IMR-90 (cell line): ENCODE results near the gene CLASP1. TPM values are rescaled to one million over a fixed set of nuclear protein-coding genes. Genes with fewer than 3 reads are reported as not detected.

Source experiments
- ATAC-seq: fragments of 200-7000 bp; cut with Tn5 transposase; 2 replicates; pipeline ENCODE4 v1.9.1; 2020; ENCODE audit warnings: low read depth, mild to moderate bottlenecking, moderate library complexity
- BruUV-seq: library from RNA; stranded (reverse); fragments of 400-500 nt; replicated peaks from 2 replicates; lab custom pipeline; 2021; lab: Mats Ljungman, UMichigan
- CTCF ChIA-PET: fragments of 300-600 bp; formaldehyde crosslinking; extraction: SDS; loops from one replicate; lab custom pipeline; 2021; ENCODE audit warnings: antibody characterized with exemption; lab: Yijun Ruan, JAX
- POLR2A ChIA-PET: fragments of 300-600 bp; sonication (Branson Sonifier 250); formaldehyde crosslinking; loops from one replicate; lab custom pipeline; 2022; ENCODE audit warnings: antibody characterized with exemption; ENCODE audit not compliant: unreplicated experiment; lab: Charles Lee
- DNase-seq: peaks from one replicate; pipeline ENCODE4 v3.0.0; 2013
- H2AFZ ChIP-seq: replicated peaks from 2 replicates; pipeline ENCODE3; 2013; ENCODE audit warnings: low read length, mild to moderate bottlenecking; ENCODE audit not compliant: poor library complexity
- H2AK5ac ChIP-seq: 2 replicates; pipeline ENCODE4 v1.6.1; 2013; ENCODE audit warnings: low read depth, low read length, inconsistent platforms
- H2AK9ac ChIP-seq: replicated peaks from 2 replicates; pipeline ENCODE3; 2013; ENCODE audit warnings: mild to moderate bottlenecking, low read depth, low read length, moderate library complexity; ENCODE audit not compliant: poor library complexity
- H2BK120ac ChIP-seq: 2 replicates; pipeline ENCODE4 v1.6.1; 2013; ENCODE audit warnings: low read depth, low read length, inconsistent platforms
- H2BK15ac ChIP-seq: 3 replicates; pipeline ENCODE4 v1.6.1; 2013; ENCODE audit warnings: low read depth, low read length, inconsistent platforms
- H2BK20ac ChIP-seq: 2 replicates; pipeline ENCODE4 v1.6.1; 2013; ENCODE audit warnings: low read depth, mild to moderate bottlenecking, inconsistent platforms, low read length, moderate library complexity
- H2BK5ac ChIP-seq: 2 replicates; pipeline ENCODE4 v1.6.1; 2013; ENCODE audit warnings: mild to moderate bottlenecking, low read depth, low read length, inconsistent platforms; ENCODE audit not compliant: poor library complexity, severe bottlenecking
- H3K14ac ChIP-seq: replicated peaks from 2 replicates; pipeline ENCODE4 v1.6.1; 2013; ENCODE audit warnings: low read depth, low read length, inconsistent platforms
- H3K18ac ChIP-seq: 2 replicates; pipeline ENCODE4 v1.6.1; 2013; ENCODE audit warnings: low read depth, low read length, control low read depth
- H3K23ac ChIP-seq: 2 replicates; pipeline ENCODE4 v1.6.1; 2013; ENCODE audit warnings: low read depth, low read length, inconsistent platforms
- H3K27ac ChIP-seq: 2 replicates; pipeline ENCODE4 v1.5.1; 2013; ENCODE audit warnings: mild to moderate bottlenecking, control low read depth, low read length; ENCODE audit not compliant: insufficient read depth
- H3K27me3 ChIP-seq: 2 replicates; pipeline ENCODE4 v1.6.1; 2013; ENCODE audit warnings: low read length; ENCODE audit not compliant: control insufficient read depth, insufficient read depth
- H3K36me3 ChIP-seq: 2 replicates; pipeline ENCODE4 v1.6.1; 2013; ENCODE audit warnings: low read length, mixed read lengths; ENCODE audit not compliant: control insufficient read depth, insufficient read depth
- H3K4ac ChIP-seq: 2 replicates; pipeline ENCODE4 v1.6.1; 2013; ENCODE audit warnings: low read depth, low read length, inconsistent platforms
- H3K4me1 ChIP-seq: 2 replicates; pipeline ENCODE4 v1.6.1; 2013; ENCODE audit warnings: low read length, mixed read lengths; ENCODE audit not compliant: control insufficient read depth, insufficient read depth
- H3K4me2 ChIP-seq: 2 replicates; pipeline ENCODE4 v1.6.1; 2013; ENCODE audit warnings: low read depth, mild to moderate bottlenecking, control low read depth, low read length, moderate library complexity
- H3K4me3 ChIP-seq: 2 replicates; pipeline ENCODE4 v1.5.1; 2013; ENCODE audit warnings: low read depth, mild to moderate bottlenecking, control low read depth, low read length, moderate library complexity; ENCODE audit not compliant: insufficient read depth
- H3K56ac ChIP-seq: 2 replicates; pipeline ENCODE4 v1.6.1; 2013; ENCODE audit warnings: low read length, inconsistent platforms; ENCODE audit not compliant: insufficient read depth; ENCODE audit errors: extremely low read depth
- H3K79me1 ChIP-seq, 2 experiments: 2 replicates each; pipeline ENCODE4 v1.6.1; 2013; ENCODE audit warnings: low read length in 2 of 2, inconsistent platforms in 1 of 2, low read depth in 1 of 2
- H3K9ac ChIP-seq: 2 replicates; pipeline ENCODE4 v1.6.1; 2013; ENCODE audit warnings: low read depth, low read length, control low read depth
- H3K9me1 ChIP-seq: 2 replicates; pipeline ENCODE4 v1.6.1; 2013; ENCODE audit warnings: low read length, inconsistent platforms; ENCODE audit not compliant: insufficient read depth
- H3K9me3 ChIP-seq: 2 replicates; pipeline ENCODE4 v1.6.1; 2013; ENCODE audit warnings: low read length; ENCODE audit not compliant: control insufficient read depth, insufficient read depth
- H4K20me1 ChIP-seq: 2 replicates; pipeline ENCODE4 v1.6.1; 2013; ENCODE audit warnings: low read length, inconsistent platforms; ENCODE audit not compliant: insufficient read depth
- H4K5ac ChIP-seq: 2 replicates; pipeline ENCODE4 v1.6.1; 2013; ENCODE audit warnings: mild to moderate bottlenecking, low read depth, low read length, control low read depth
- H4K8ac ChIP-seq, 2 experiments: 2 replicates each; pipeline ENCODE4 v1.6.1; 2013; ENCODE audit warnings: low read depth in 2 of 2, low read length in 2 of 2, control low read depth in 1 of 2, inconsistent platforms in 1 of 2
- H4K91ac ChIP-seq: 2 replicates; pipeline ENCODE4 v1.6.1; 2013; ENCODE audit warnings: low read depth, low read length, inconsistent platforms; ENCODE audit not compliant: insufficient read depth
- CEBPB ChIP-seq: IDR thresholded peaks from 2 replicates; pipeline ENCODE4 v1.6.1; 2012; ENCODE audit warnings: low read depth, low read length, improper control_type of control experiment
- CHD1 ChIP-seq: IDR thresholded peaks from 2 replicates; pipeline ENCODE4 v1.6.1; 2012; ENCODE audit warnings: low read depth, low read length, improper control_type of control experiment
- RAD21 ChIP-seq: IDR thresholded peaks from 2 replicates; pipeline ENCODE4 v1.6.1; 2012; ENCODE audit warnings: low read length, improper control_type of control experiment
- RCOR1 ChIP-seq: IDR thresholded peaks from 2 replicates; pipeline ENCODE4 v1.6.1; 2012; ENCODE audit warnings: mild to moderate bottlenecking, low read length, improper control_type of control experiment; ENCODE audit not compliant: insufficient replicate concordance
- RFX5 ChIP-seq: IDR thresholded peaks from 2 replicates; pipeline ENCODE4 v1.8.0; 2012; ENCODE audit warnings: low read depth, mild to moderate bottlenecking, low read length, moderate library complexity
- WGBS, 2 experiments: methylation state at CpG; one replicate each; pipeline versions ENCODE4 v1.1.5 to v1.1.7; 2013; ENCODE audit warnings: missing lambda C conversion rate in 2 of 2; ENCODE audit not compliant: insufficient read length in 1 of 2; ENCODE audit errors: extremely low coverage in 2 of 2; 5-methylcytosine and 5-hydroxymethylcytosine counted together
- dilution Hi-C: fragments of 300-500 bp; cut with HindIII; formaldehyde crosslinking; loops from one replicate; pipeline ENCODE4 v1.14.3; 2018; ENCODE audit warnings: low sequenced_read_pairs; ENCODE audit not compliant: unreplicated experiment
- in situ Hi-C: fragments of 300-500 bp; cut with MboI; formaldehyde crosslinking; loops from 3 replicates; pipeline ENCODE4 v1.14.3; 2019; ENCODE audit warnings: low sequenced_read_pairs, inconsistent platforms, mixed read lengths
- intact Hi-C: fragments of 100-400 bp; cut with micrococcal nuclease; formaldehyde crosslinking; loops from 2 replicates; pipeline ENCODE4 v1.10.0; 2022
- polyA plus RNA-seq, 3 experiments: library from polyadenylated mRNA; depleted of rRNA; stranded (reverse); fragments of >200 nt; gene quantifications; 2 replicates each; pipeline ENCODE4 v1.2.3, GENCODE V29; 2012; ENCODE audit warnings: low replicate concordance in 1 of 3
- total RNA-seq: library from RNA; depleted of rRNA; stranded (reverse); fragments of >200 nt; gene quantifications from 2 replicates; pipeline ENCODE4 v1.2.3, GENCODE V29; 2012

CLASP1 gene
- total and polyA plus RNA-seq, 2 of the 4 experiments (the other 2 are of a cell fraction) = 12.3 to 33.7 TPM

DNA sequence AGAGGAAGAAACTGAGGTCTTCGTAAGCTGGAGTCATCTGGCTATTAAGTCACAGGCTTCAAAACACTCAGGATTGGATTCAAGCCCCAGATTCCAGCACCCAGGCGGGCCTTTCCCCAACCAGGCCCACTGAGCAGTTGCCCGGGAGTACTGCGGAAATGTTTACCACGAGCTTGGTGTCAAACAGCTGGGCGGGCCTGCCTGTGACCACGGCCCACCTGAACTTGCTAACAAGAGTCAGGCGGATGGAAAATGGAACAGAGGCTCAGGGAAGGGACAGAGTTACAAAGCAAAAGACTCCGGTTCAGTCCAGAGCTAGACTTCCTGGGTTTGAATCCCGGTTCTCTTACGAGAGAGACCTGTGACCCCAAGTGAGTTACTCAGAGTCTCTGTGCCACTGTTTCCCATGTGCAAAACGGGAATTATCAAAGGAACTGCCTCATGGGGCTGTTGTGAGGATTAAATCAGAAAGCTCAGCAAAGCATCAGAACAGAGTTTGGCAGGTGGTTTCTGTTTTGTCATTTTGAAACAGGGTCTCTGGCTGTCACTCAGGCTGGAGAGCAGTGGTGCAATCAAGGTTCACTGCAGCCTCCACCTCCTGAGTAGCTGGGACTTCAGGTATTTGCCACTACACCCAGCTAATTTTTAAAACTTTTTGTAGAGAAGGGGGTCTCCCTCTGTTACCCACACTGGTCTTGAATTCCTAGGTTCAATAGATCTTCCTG, 315.3 kb downstream of the CLASP1 start:
- Histone ChIP-seq H3K9ac (no peak overlapping the region), H3K27ac (no peak overlapping the region), H3K4me3 (no peak overlapping the region), H4K5ac (no peak overlapping the region), H3K23ac (no peak overlapping the region), H3K18ac (no peak overlapping the region), H3K4me2 (no peak overlapping the region), H3K36me3 (peaks cover 6% of the 10 kb centered on the region), H2AK9ac (no peak overlapping the region), H2AFZ (no peak overlapping the region), H2BK20ac (no peak overlapping the region), H2BK120ac (no peak overlapping the region), H3K14ac (no peak overlapping the region), H2BK15ac (no peak overlapping the region), H3K9me1 (peaks cover 1% of the 10 kb centered on the region; the same call in 1 of the 2 replicates), H2AK5ac (no peak overlapping the region), H3K56ac (no peak overlapping the region), H3K4ac (no peak overlapping the region), H3K27me3 (peaks cover 4% of the 10 kb centered on the region; the same call in 1 of the 2 replicates), H3K4me1 (no peaks in the 10 kb centered on the region), H4K8ac (no peak overlapping the region), H3K79me1 (no peaks in the 10 kb centered on the region), H4K91ac (no peak overlapping the region), H4K20me1 (no peaks in the 10 kb centered on the region), H2BK5ac (no peak overlapping the region), H3K9me3 (no peaks in the 10 kb centered on the region)
- intact Hi-C loops (no loop called here), dilution Hi-C loops (no loop called here), in situ Hi-C loops (no loop called here)
- BruUV-seq = no TSS peak
- ChIA-PET POLR2A (no interaction called here), CTCF (interaction anchor here (0.6 kb wide), 1 partner anchor 30 kb away, joined by 3 read pairs; no protein-coding TSS in a partner anchor)
- ATAC-seq = no peak
- no peak for TF ChIP-seq CHD1
- TF ChIP-seq CEBPB = no peak
- no peak for TF ChIP-seq RCOR1
- no peak for TF ChIP-seq RFX5
- no peak for TF ChIP-seq RAD21
- no peak for DNase-seq
- WGBS, 2 experiments = 66% methylated on average over 2 of the region's 12 CpGs; no CpG with 5 or more reads in 1 of the 2 experiments
